Measurements from ENCODE around the gene MAP3K4. TPM values are rescaled to one million over a fixed set of nuclear protein-coding genes. Genes with fewer than 3 reads are reported as not detected.

Gene MAP3K4
- total RNA-seq, 4 donors from 2014 or later = 22.5 to 38.0 (median 27.4) TPM

DNA sequence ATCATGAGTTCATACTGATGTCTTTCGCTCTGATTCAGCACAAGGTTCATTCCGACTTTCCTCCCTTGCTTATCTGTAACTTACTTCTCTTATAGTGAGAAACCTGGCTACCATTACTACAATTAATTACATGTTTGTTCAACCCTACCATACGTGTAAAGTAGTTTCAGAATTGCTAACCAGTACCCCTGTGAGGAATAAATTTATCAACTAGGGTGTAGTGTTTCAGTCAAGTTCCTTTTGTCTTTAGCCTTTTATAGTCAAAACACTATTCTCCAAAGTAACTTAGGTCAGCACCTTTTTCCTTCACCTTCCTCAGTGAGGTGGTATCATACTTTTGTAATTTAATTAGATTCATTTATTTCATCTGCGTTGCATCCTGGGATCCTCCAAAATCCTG is 64.9 kb downstream of the MAP3K4 start:
- Histone ChIP-seq H3K27me3 (no peaks in the 10 kb centered on the region), H3K36me3 (peaks cover 0 to 15% (median 4%) of the 10 kb centered on the region in 3 donors), H3K27ac (no peak overlapping the region), H3K4me1 (peaks cover 0 to 25% (median 8%) of the 10 kb centered on the region in 3 donors), H3K4me3 (no peak overlapping the region), H3K9me3 (no peaks in the 10 kb centered on the region)
- DNase-seq = no peak
- no peak for TF ChIP-seq POLR2A (IDR thresholded peaks at IDR 0.05)
- TF ChIP-seq, protein P1, sequence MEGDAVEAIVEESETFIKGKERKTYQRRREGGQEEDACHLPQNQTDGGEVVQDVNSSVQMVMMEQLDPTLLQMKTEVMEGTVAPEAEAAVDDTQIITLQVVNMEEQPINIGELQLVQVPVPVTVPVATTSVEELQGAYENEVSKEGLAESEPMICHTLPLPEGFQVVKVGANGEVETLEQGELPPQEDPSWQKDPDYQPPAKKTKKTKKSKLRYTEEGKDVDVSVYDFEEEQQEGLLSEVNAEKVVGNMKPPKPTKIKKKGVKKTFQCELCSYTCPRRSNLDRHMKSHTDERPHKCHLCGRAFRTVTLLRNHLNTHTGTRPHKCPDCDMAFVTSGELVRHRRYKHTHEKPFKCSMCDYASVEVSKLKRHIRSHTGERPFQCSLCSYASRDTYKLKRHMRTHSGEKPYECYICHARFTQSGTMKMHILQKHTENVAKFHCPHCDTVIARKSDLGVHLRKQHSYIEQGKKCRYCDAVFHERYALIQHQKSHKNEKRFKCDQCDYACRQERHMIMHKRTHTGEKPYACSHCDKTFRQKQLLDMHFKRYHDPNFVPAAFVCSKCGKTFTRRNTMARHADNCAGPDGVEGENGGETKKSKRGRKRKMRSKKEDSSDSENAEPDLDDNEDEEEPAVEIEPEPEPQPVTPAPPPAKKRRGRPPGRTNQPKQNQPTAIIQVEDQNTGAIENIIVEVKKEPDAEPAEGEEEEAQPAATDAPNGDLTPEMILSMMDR (IDR thresholded peaks at IDR 0.05) = no peak
- intact Hi-C loops (cut with DNase I) = no loop called here
- WGBS, 2 donors = 83 to 88% methylated on average over 4 of the region's 4 CpGs

DNA sequence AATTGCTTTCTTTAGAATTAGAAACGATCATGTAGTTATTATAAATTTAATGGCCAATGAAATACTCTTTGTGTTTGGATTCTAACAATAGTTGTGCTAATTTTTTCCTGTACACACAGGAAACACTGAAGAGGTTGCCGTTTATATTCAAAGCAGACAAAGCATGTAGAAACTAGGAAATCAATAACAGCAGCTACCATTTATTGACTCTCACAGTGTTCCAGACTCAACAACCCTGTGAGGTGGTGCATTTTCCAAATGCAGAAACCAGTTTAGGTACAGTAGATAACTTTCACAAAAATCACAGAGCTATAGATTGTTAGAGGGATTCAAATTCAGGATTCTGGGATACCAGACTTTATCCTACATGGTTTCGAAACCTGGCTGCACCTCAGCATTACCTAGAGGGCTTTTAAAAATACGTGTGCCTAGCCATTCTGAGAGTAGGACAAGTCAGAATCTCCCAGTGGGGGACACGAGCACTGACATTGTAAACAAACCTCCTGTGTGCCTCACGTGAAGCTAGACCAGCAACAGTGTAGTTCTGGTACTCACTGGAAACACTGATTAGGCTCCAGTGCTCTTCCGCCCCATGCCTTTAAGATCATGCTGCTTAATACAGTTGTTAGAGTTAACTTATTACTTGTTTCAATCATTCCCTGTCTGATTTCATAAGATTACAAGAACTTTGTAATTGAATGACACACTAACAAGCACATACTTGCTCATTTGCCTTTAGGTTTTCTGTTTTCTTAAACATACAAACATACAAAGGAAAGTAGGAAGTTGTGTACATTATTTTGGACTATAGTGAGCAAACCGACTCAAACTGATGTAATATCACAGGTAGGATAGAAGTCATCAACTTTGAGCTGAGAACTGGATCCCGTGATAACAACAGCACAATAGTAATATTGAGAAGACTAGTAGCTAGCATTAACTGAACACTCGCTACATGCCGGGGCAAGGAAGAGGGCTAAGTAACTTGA is 65.8 kb downstream of the MAP3K4 start:
- 44 to 52% methylated on average over 10 to 11 of the region's 11 CpGs for WGBS, 2 donors
- no peak for DNase-seq
- H3K4me1 ChIP-seq = peaks cover 0 to 25% (median 8%) of the 10 kb centered on the region in 3 donors
- H3K27ac ChIP-seq = peak overlapping the region in 3 of 4 donors; percentile 35 to 64 (median 49)
- no peak overlapping the region for H3K4me3 ChIP-seq
- H3K9me3 ChIP-seq = no peaks in the 10 kb centered on the region
- H3K36me3 ChIP-seq = peaks cover 0 to 11% (median 4%) of the 10 kb centered on the region in 3 donors
- no peaks in the 10 kb centered on the region for H3K27me3 ChIP-seq
- intact Hi-C loops (cut with DNase I) = no loop called here
- no peak for TF ChIP-seq POLR2A (IDR thresholded peaks at IDR 0.05)
- TF ChIP-seq, protein P1 (IDR thresholded peaks at IDR 0.05) = no peak

DNA sequence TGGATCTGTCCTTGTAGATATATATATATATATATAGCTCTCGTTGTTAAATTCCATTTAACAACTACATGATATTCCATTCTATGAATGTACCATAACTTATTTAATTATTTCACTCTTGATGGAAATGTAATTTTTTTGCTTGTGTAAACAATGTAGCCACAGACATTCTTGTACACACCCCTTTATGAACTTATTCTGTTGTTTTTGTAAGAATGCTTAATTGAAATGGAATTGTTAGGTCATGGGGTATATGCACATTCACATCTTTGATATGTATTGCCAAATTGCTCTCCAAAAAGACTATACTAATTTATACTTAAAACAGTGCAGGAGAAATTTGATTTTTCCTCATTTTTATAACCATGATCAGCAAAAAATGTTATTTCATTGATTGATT is 67.2 kb downstream of the MAP3K4 start:
- intact Hi-C loops (cut with DNase I) = no loop called here
- 91 to 93% methylated on average over 1 of the region's 1 CpG for WGBS, 2 donors
- H3K4me1 ChIP-seq = peaks cover 0 to 25% (median 8%) of the 10 kb centered on the region in 3 donors
- no peaks in the 10 kb centered on the region for H3K9me3 ChIP-seq
- no peak overlapping the region for H3K27ac ChIP-seq
- no peak for TF ChIP-seq POLR2A (IDR thresholded peaks at IDR 0.05)
- TF ChIP-seq, protein P1 (IDR thresholded peaks at IDR 0.05) = no peak
- H3K27me3 ChIP-seq = no peaks in the 10 kb centered on the region
- no peak overlapping the region for H3K4me3 ChIP-seq
- DNase-seq = no peak
- H3K36me3 ChIP-seq = peaks cover 0 to 11% (median 0%) of the 10 kb centered on the region in 3 donors

DNA sequence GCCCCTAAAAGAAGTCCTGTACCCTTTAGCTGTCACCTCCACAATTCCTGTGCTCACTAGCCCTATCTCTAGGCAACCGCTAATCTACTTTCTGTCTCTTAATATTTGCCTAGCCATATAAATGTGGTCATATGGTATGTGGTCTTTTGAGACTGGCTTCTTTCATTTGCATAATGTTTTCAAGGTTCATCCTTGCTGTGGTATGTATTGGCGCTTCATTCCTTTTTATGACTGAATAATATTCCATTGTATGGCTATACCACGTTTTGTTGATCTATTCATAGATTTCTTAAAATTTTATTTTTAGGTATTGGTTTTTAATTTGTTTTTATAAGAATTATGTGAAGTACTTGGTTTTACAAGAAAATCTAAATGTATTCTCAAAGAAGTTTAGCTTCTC is 70.0 kb downstream of the MAP3K4 start:
- no peaks in the 10 kb centered on the region for H3K27me3 ChIP-seq
- H3K4me1 ChIP-seq = peaks cover 0 to 16% (median 8%) of the 10 kb centered on the region in 3 donors
- TF ChIP-seq, protein P1 (IDR thresholded peaks at IDR 0.05) = no peak
- TF ChIP-seq POLR2A (IDR thresholded peaks at IDR 0.05) = no peak
- WGBS, 2 donors = 92 to 93% methylated on average over 3 of the region's 3 CpGs
- H3K27ac ChIP-seq = no peak overlapping the region
- H3K9me3 ChIP-seq = no peaks in the 10 kb centered on the region
- no peak overlapping the region for H3K4me3 ChIP-seq
- no peak for DNase-seq
- H3K36me3 ChIP-seq = peaks cover 0 to 11% (median 0%) of the 10 kb centered on the region in 3 donors
- intact Hi-C loops (cut with DNase I) = no loop called here

DNA sequence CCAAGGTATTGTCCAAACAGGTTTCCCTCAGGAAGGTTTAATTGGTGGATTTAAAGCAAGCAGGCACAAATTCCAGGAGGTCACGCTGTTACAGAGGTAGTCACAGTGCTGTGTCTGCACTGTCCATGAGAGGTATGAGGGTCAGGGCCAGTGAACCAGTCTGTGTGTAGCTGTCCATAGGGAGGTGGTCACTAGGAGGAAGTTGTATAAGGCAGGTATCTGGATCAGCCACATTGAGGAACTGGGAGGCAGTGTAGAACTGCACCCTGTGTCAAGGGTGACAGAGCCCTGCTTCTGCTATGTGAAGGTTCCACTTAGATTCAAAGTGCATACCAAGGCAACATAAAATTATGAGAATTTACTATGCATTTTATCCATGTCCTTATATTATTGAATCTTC is 73.3 kb downstream of the MAP3K4 start:
- intact Hi-C loops (cut with DNase I) = no loop called here
- Histone ChIP-seq H3K27me3 (no peaks in the 10 kb centered on the region), H3K27ac (no peak overlapping the region), H3K4me1 (no peaks in the 10 kb centered on the region), H3K36me3 (peaks cover 0 to 11% (median 0%) of the 10 kb centered on the region in 3 donors), H3K4me3 (no peak overlapping the region), H3K9me3 (no peaks in the 10 kb centered on the region)
- WGBS, 2 donors = 82 to 89% methylated on average over 1 of the region's 1 CpG
- DNase-seq = no peak
- TF ChIP-seq POLR2A (IDR thresholded peaks at IDR 0.05) = no peak
- TF ChIP-seq, protein P1 (IDR thresholded peaks at IDR 0.05) = no peak

Data from esophagus squamous epithelium (tissue), 5 donors.